Activated naive CD8-positive, alpha-beta T cell treated with anti-CD3 and anti-CD28 coated beads, Interleukin-2, amount 50 U/mL, for 24 hours (primary cell): ENCODE data around the gene DAP3.
"Not testable (repeated sequence)": the region's sequence is repeated elsewhere in the genome, so short reads cannot be mapped to it uniquely, and the experiment has no call there.

Source experiments
- ATAC-seq: fragments of 150-1000 bp; cut with Tn5 transposase; one replicate; pipeline ENCODE4 v1.10.0; 2021
- DNase-seq: peaks from one replicate; pipeline ENCODE4 v3.0.0; 2021
- H3K27ac Mint-ChIP-seq: one replicate; pipeline ENCODE4 v1.8.0; 2021; ENCODE audit warnings: mild to moderate bottlenecking, mixed read lengths
- H3K27me3 Mint-ChIP-seq: one replicate; pipeline ENCODE4 v1.8.0; 2021; ENCODE audit warnings: mixed read lengths
- H3K36me3 Mint-ChIP-seq: one replicate; pipeline ENCODE4 v1.8.0; 2021; ENCODE audit warnings: low read depth, mixed read lengths
- H3K4me1 Mint-ChIP-seq: one replicate; pipeline ENCODE4 v1.8.0; 2021; ENCODE audit warnings: mixed read lengths
- H3K4me3 Mint-ChIP-seq: one replicate; pipeline ENCODE4 v1.8.0; 2021; ENCODE audit warnings: mild to moderate bottlenecking, moderate library complexity, mixed read lengths
- H3K9me3 Mint-ChIP-seq: one replicate; pipeline ENCODE4 v1.8.0; 2021; ENCODE audit warnings: mixed read lengths

DAP3 gene

GRCh38 chr1:155697046-155697445 lies 8.2 kb downstream of the DAP3 start:
- DNase-seq: no peak
- Mint-ChIP-seq H3K36me3 (peaks cover 43% of the 10 kb centered on the region), H3K9me3 (no peaks in the 10 kb centered on the region), H3K4me3 (no peak overlapping the region), H3K27me3 (no peaks in the 10 kb centered on the region), H3K27ac (no peak overlapping the region), H3K4me1 (peaks cover 44% of the 10 kb centered on the region)
- ATAC-seq: no peak

- Mint-ChIP-seq H3K36me3 (peaks cover 38% of the 10 kb centered on the region), H3K4me1 (peaks cover 44% of the 10 kb centered on the region)
- DNase-seq, H3K9me3 Mint-ChIP-seq, H3K27me3 Mint-ChIP-seq, H3K27ac Mint-ChIP-seq, H3K4me3 Mint-ChIP-seq, ATAC-seq: not testable (repeated sequence)
These were observed 8.7 kb downstream of the DAP3 start for GRCh38 chr1:155697616-155698015.

GRCh38 chr1:155698382-155699038 lies 9.6 kb downstream of the DAP3 start:
- Mint-ChIP-seq H3K27me3 (no peaks in the 10 kb centered on the region), H3K36me3 (peaks cover 30% of the 10 kb centered on the region), H3K4me3 (no peak overlapping the region), H3K9me3 (no peaks in the 10 kb centered on the region), H3K4me1 (peaks cover 40% of the 10 kb centered on the region), H3K27ac (no peak overlapping the region)
- DNase-seq (no peak), ATAC-seq (no peak)

- H3K9me3 Mint-ChIP-seq, ATAC-seq, H3K27ac Mint-ChIP-seq, H3K27me3 Mint-ChIP-seq, DNase-seq, H3K4me3 Mint-ChIP-seq: not testable (repeated sequence)
- peaks cover 25% of the 10 kb centered on the region for H3K36me3 Mint-ChIP-seq
- H3K4me1 Mint-ChIP-seq: peaks cover 36% of the 10 kb centered on the region
These were observed 10.2 kb downstream of the DAP3 start for GRCh38 chr1:155699062-155699461.

GRCh38 chr1:155701675-155702074 lies 12.8 kb downstream of the DAP3 start:
- ATAC-seq, H3K27ac Mint-ChIP-seq, H3K4me3 Mint-ChIP-seq, DNase-seq, H3K27me3 Mint-ChIP-seq, H3K36me3 Mint-ChIP-seq, H3K9me3 Mint-ChIP-seq: not testable (repeated sequence)
- H3K4me1 Mint-ChIP-seq: peaks cover 26% of the 10 kb centered on the region

- Mint-ChIP-seq H3K9me3 (no peaks in the 10 kb centered on the region), H3K27ac (no peak overlapping the region)
- no peak for ATAC-seq
These were observed 14.3 kb downstream of the DAP3 start for GRCh38 chr1:155703216-155703615.

GRCh38 chr1:155704414-155704813 lies 15.5 kb downstream of the DAP3 start:
- ATAC-seq: peak; percentile 49
- not testable (repeated sequence) for H3K9me3 Mint-ChIP-seq, DNase-seq, H3K4me3 Mint-ChIP-seq, H3K36me3 Mint-ChIP-seq, H3K27me3 Mint-ChIP-seq, H3K27ac Mint-ChIP-seq
- peaks cover 26% of the 10 kb centered on the region for H3K4me1 Mint-ChIP-seq

More at GRCh38 chr1:155703216-155703615, 14.3 kb downstream of the DAP3 start:
- Mint-ChIP-seq H3K27me3 (no peaks in the 10 kb centered on the region), H3K4me1 (peaks cover 26% of the 10 kb centered on the region), H3K36me3 (peaks cover 4% of the 10 kb centered on the region), H3K4me3 (no peak overlapping the region)
- DNase-seq: no peak

- no peak overlapping the region for H3K27ac Mint-ChIP-seq
- no peak overlapping the region for H3K4me3 Mint-ChIP-seq
- H3K9me3 Mint-ChIP-seq: no peaks in the 10 kb centered on the region
- H3K36me3 Mint-ChIP-seq: peaks cover 10% of the 10 kb centered on the region
- ATAC-seq: no peak
- peaks cover 20% of the 10 kb centered on the region for H3K4me1 Mint-ChIP-seq
- H3K27me3 Mint-ChIP-seq: no peaks in the 10 kb centered on the region
- DNase-seq: no peak
These were observed 17.2 kb downstream of the DAP3 start for GRCh38 chr1:155706139-155706538.

GRCh38 chr1:155709391-155709790 lies 20.5 kb downstream of the DAP3 start:
- no peak for ATAC-seq
- Mint-ChIP-seq H3K36me3 (peaks cover 26% of the 10 kb centered on the region), H3K27ac (no peak overlapping the region), H3K4me3 (no peak overlapping the region), H3K4me1 (peaks cover 13% of the 10 kb centered on the region), H3K27me3 (no peaks in the 10 kb centered on the region), H3K9me3 (no peaks in the 10 kb centered on the region)
- no peak for DNase-seq

- not testable (repeated sequence) for H3K4me3 Mint-ChIP-seq, H3K4me1 Mint-ChIP-seq, ATAC-seq, H3K27me3 Mint-ChIP-seq, DNase-seq, H3K9me3 Mint-ChIP-seq
- Mint-ChIP-seq H3K36me3 (peaks cover 28% of the 10 kb centered on the region), H3K27ac (peak overlapping the region; percentile 5)
These were observed 22.6 kb downstream of the DAP3 start for GRCh38 chr1:155711457-155711856.

- DNase-seq, H3K4me1 Mint-ChIP-seq, H3K9me3 Mint-ChIP-seq, H3K27me3 Mint-ChIP-seq, H3K4me3 Mint-ChIP-seq, ATAC-seq, H3K27ac Mint-ChIP-seq: not testable (repeated sequence)
- H3K36me3 Mint-ChIP-seq: peaks cover 33% of the 10 kb centered on the region
These were observed 23.7 kb downstream of the DAP3 start for GRCh38 chr1:155712636-155713035.

GRCh38 chr1:155713075-155713474 lies 24.2 kb downstream of the DAP3 start:
- Mint-ChIP-seq H3K27me3 (no peaks in the 10 kb centered on the region), H3K4me1 (peaks cover 4% of the 10 kb centered on the region), H3K27ac (no peak overlapping the region), H3K36me3 (peaks cover 37% of the 10 kb centered on the region), H3K9me3 (no peaks in the 10 kb centered on the region), H3K4me3 (no peak overlapping the region)
- ATAC-seq (no peak), DNase-seq (no peak)

GRCh38 chr1:155715056-155715455 lies 26.2 kb downstream of the DAP3 start:
- H3K9me3 Mint-ChIP-seq, DNase-seq, H3K4me1 Mint-ChIP-seq, H3K4me3 Mint-ChIP-seq, H3K27me3 Mint-ChIP-seq, H3K27ac Mint-ChIP-seq, ATAC-seq: not testable (repeated sequence)
- H3K36me3 Mint-ChIP-seq: peaks cover 34% of the 10 kb centered on the region

- Mint-ChIP-seq H3K4me1 (peaks cover 4% of the 10 kb centered on the region), H3K4me3 (no peak overlapping the region), H3K27me3 (no peaks in the 10 kb centered on the region), H3K36me3 (peaks cover 35% of the 10 kb centered on the region), H3K27ac (no peak overlapping the region), H3K9me3 (no peaks in the 10 kb centered on the region)
- no peak for ATAC-seq
- DNase-seq: no peak
These were observed 26.9 kb downstream of the DAP3 start for GRCh38 chr1:155715777-155716176.

GRCh38 chr1:155717041-155717440 lies 28.1 kb downstream of the DAP3 start:
- Mint-ChIP-seq H3K4me3 (no peak overlapping the region), H3K9me3 (no peaks in the 10 kb centered on the region), H3K36me3 (peaks cover 35% of the 10 kb centered on the region), H3K27ac (no peak overlapping the region), H3K4me1 (peaks cover 4% of the 10 kb centered on the region), H3K27me3 (no peaks in the 10 kb centered on the region)
- DNase-seq: no peak
- ATAC-seq: no peak
